GM20000 (cell line): ENCODE measurements around the gene PPP1R12C.

Experiments used
- DNase-seq: peaks from one replicate; pipeline ENCODE4 v3.0.0; 2012; ENCODE audit warnings: low spot score
- CTCF ChIP-seq: IDR thresholded peaks from 2 replicates; pipeline ENCODE4 v1.5.1; 2012; ENCODE audit warnings: mild to moderate bottlenecking, control low read depth; ENCODE audit errors: extremely low read depth, missing control alignments

The PPP1R12C gene

GRCh38 chr19:55048446-55048845, 69.0 kb downstream of the PPP1R12C start:
- DNase-seq: no peak

GRCh38 chr19:55047951-55048350, 69.5 kb downstream of the PPP1R12C start:
- TF ChIP-seq CTCF: no peak
- no peak for DNase-seq

More at GRCh38 chr19:55048446-55048845, 69.0 kb downstream of the PPP1R12C start:
- TF ChIP-seq CTCF: no peak

GRCh38 chr19:55046975-55047622, 70.3 kb downstream of the PPP1R12C start:
- TF ChIP-seq CTCF: no peak
- DNase-seq: no peak

GRCh38 chr19:55044771-55045716, 72.4 kb downstream of the PPP1R12C start:
- TF ChIP-seq CTCF: no peak
- DNase-seq: no peak

GRCh38 chr19:55044286-55044685, 73.2 kb downstream of the PPP1R12C start:
- no peak for DNase-seq
- no peak for TF ChIP-seq CTCF

- no peak for DNase-seq
- TF ChIP-seq CTCF: no peak
Measured at GRCh38 chr19:55042688-55043087, 74.7 kb downstream of the PPP1R12C start.

- no peak for DNase-seq
- no peak for TF ChIP-seq CTCF
Measured at GRCh38 chr19:55042344-55042678, 75.1 kb downstream of the PPP1R12C start.
